NB4 (cell line): ENCODE results near the gene SLC30A2.

Experiments used
- DNase-seq: peaks from one replicate; pipeline ENCODE4 v3.0.0; 2010; ENCODE audit warnings: low read depth
- H3K4me3 ChIP-seq: one replicate; pipeline ENCODE4 v1.5.1; 2011; ENCODE audit warnings: mild to moderate bottlenecking, low read depth, low read length, moderate library complexity
- MYC ChIP-seq: IDR thresholded peaks from 2 replicates; pipeline ENCODE4 v1.6.1; 2011; ENCODE audit warnings: low read depth, low read length
- POLR2A ChIP-seq: IDR thresholded peaks from 2 replicates; pipeline ENCODE4 v1.6.1; 2011; ENCODE audit warnings: mild to moderate bottlenecking; ENCODE audit not compliant: insufficient read length; ENCODE audit errors: extremely low read depth
- TF ChIP-seq, protein P1 (sequence below): IDR thresholded peaks from 2 replicates; pipeline ENCODE4 v1.6.1; 2011; ENCODE audit warnings: low read depth, low read length
- TF ChIP-seq, protein P2 (sequence below): IDR thresholded peaks from one replicate; pipeline ENCODE4 v1.5.1; 2012; ENCODE audit warnings: low read depth, low read length

The SLC30A2 gene

DNA sequence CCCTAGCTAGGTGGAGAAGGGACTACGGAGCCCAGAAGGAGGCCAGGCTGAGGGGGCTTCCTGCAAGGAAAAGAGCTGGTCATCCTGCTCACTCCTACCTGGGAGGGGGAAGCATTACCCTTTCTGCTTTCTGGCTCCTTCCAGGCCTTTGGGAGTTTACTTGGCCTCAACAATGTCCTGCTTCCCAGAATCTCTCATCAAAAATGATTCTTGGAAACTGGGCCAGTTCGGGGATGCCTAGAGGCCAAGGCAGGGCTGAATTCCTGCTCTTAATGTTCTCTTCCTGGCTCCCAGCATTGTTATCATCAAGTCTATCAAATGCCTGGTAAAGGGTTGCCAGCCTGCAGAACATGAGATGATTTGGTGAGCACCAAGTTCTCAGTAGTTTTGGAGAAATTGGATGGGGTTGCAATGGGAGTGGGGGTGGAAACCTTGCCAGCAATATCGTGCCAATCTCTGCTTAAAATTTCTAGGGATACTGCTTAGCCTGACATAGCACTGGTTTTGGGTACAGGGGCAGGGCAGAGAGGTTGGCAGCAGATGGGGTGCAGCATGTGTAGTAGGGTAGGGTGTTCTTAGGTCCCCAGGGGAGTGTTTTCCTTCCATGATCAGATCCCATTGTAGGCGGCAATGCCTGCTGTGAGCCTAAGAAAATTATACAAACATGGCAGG lies 40.3 kb downstream of the SLC30A2 start:
- TF ChIP-seq POLR2A (no peak), MYC (no peak)
- TF ChIP-seq, protein P1, sequence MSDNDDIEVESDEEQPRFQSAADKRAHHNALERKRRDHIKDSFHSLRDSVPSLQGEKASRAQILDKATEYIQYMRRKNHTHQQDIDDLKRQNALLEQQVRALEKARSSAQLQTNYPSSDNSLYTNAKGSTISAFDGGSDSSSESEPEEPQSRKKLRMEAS, result no peak
- TF ChIP-seq, protein P2, sequence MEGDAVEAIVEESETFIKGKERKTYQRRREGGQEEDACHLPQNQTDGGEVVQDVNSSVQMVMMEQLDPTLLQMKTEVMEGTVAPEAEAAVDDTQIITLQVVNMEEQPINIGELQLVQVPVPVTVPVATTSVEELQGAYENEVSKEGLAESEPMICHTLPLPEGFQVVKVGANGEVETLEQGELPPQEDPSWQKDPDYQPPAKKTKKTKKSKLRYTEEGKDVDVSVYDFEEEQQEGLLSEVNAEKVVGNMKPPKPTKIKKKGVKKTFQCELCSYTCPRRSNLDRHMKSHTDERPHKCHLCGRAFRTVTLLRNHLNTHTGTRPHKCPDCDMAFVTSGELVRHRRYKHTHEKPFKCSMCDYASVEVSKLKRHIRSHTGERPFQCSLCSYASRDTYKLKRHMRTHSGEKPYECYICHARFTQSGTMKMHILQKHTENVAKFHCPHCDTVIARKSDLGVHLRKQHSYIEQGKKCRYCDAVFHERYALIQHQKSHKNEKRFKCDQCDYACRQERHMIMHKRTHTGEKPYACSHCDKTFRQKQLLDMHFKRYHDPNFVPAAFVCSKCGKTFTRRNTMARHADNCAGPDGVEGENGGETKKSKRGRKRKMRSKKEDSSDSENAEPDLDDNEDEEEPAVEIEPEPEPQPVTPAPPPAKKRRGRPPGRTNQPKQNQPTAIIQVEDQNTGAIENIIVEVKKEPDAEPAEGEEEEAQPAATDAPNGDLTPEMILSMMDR, result no peak
- no peak overlapping the region for H3K4me3 ChIP-seq
- DNase-seq, result no peak

DNA sequence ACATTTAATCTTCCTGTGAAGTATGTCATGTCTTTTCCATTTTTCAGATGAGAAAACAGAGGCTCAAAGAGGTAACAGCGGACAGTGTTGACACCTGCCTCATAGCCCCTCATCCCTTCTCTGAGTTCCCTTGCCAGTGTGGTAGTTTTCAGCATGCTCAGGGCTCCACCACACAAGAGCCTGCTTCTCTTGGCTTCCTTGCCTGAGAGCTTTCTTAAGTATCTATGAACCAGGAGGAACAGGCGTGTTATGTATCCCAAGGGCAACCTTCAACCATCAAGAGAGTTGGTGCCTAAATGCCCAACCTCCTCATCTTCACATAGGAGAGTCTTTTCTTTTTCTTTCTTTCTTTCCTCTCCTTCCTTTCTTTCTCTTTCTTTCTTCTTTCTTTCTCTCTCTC lies 42.2 kb downstream of the SLC30A2 start:
- no peak for DNase-seq
- TF ChIP-seq MYC (no peak), POLR2A (no peak)
- TF ChIP-seq, protein P1, result no peak
- TF ChIP-seq, protein P2, result no peak
- H3K4me3 ChIP-seq, result no peak overlapping the region

DNA sequence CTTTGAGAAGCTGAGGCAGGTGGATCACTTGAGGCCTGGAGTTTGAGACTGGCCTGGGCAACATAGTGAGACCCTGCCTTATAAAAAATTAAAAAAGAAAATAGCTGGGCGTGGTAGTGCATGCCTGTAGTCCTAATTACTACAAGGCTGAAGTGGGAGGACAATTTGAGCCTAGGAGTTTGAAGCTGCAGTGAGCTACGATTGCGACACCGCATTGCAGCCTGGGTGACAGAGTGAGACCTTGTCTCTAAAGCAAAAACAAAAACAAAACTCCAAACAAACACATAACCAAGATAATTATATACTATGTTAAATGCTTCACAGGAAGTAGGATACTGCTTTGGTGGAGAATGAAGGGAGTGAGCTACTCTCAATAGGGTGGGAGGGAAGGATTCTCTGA lies 42.7 kb downstream of the SLC30A2 start:
- no peak overlapping the region for H3K4me3 ChIP-seq
- TF ChIP-seq POLR2A, result no peak
- TF ChIP-seq MYC, result no peak
- TF ChIP-seq, protein P2, result no peak
- TF ChIP-seq, protein P1, result no peak
- peak; percentile 67 for DNase-seq

DNA sequence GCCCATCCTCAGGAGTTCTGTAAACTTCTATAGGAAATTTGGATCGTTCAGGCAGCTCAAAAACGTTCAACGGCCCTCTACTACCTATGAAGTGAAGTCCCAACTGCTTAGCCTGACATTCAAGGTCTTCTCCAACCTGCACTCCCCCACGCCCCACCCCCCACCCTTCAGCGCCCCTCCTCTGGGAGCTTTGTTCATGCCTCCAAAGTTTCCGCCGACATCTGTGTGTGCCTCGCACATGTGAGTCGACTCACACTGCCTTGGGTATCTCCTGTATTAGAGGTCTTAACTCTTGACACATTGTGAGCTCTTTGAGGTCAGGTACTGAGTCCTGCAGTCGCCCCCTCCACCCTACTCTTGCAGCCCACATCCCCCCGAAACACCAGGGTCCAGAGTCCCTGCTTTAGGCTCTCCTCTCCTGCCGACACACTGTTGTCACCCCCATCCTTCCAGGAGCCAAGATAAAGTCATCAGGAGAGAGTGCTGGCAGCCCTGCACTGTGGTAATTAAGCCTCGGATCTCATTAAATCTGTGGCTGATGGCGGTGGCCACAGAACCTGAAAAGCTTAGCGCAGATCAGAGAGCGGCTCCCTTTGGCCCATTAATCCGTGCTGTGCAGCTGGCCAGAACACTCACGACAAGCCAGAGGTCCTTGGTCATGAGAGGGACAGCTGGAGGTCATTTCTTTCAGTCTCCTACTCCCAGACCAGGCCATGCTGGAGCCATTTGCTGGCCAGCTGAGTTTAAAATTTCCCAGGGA lies 46.7 kb downstream of the SLC30A2 start:
- no peak for DNase-seq
- no peak overlapping the region for H3K4me3 ChIP-seq
- TF ChIP-seq, protein P2, result no peak
- TF ChIP-seq MYC (no peak), POLR2A (no peak)
- TF ChIP-seq, protein P1, result no peak

DNA sequence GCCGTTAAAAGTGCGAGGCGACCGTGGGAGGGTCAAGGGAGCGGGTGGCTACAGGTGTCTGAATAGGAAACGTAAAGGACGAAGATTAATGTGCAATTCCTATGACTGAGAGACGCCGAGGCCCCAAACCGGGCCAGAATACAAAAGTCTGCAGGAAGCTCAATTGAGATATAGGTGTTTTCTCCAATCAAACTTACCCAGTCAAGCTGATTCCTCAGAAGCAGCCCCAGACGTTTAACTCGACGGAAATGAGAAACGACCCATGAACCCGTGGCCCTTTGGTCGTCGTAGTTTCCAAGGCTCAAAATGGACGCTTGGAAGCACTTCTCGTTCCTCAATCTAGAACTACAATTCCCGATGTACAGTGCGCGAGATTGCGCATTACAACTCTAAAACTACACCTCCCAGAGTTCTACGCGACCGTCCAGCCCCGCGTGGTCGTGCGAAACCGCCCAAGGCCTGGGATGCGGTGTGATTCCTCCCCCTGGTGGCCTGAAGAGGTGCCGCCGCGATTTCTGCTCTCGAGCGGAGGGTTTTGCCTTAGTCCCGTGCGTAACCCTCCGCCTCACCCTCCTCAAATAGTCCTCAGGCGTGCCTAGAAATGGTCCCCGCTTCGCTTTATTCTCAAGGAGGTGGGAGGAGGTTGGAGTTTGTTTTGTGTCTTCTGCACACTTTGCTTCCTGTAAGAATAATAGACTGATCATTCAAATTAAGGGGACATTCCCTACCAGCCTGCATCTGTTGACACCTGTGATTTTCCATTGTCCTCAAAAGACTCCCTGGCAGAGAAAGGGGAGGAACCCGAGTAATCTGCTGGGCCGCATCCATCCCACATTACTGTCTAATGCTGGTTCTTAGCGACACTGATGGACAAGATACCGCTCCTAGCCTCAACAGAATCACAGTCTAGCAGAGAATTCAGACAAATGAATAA lies 47.8 kb downstream of the SLC30A2 start, which contains the start of gene PAFAH2:
PAFAH2 (minus strand) TSS at position 236 of the 934 bp plus-strand sequence. CDS start 7,247 bp downstream, outside the sequence.
- TF ChIP-seq POLR2A (peak; percentile 32), MYC (peak; percentile 99)
- TF ChIP-seq, protein P2, result peak; percentile 87
- TF ChIP-seq, protein P1, result peak; percentile 94
- DNase-seq, result peak; percentile 99
- H3K4me3 ChIP-seq, result peak within 1 kb of the TSS; percentile 77
